GM12878 (cell line): Measurements from ENCODE around the gene IQCH. TPM values are rescaled to one million over a fixed set of nuclear protein-coding genes. Genes with fewer than 3 reads are reported as not detected.

ENCODE experiments used
- ATAC-seq: fragments of 200-7000 bp; cut with Tn5 transposase; 3 replicates; pipeline ENCODE4 v1.9.1; 2020; ENCODE audit warnings: mild to moderate bottlenecking, moderate library complexity
- BruUV-seq: library from RNA; stranded (reverse); fragments of 400-500 nt; replicated peaks from 2 replicates; lab custom pipeline; 2021; lab: Mats Ljungman, UMichigan
- CTCF ChIA-PET: fragments of 300-600 bp; sonication (Branson Sonifier 250); formaldehyde crosslinking; extraction: SDS; loops from one replicate; lab custom pipeline; 2021; ENCODE audit warnings: inconsistent platforms; lab: Yijun Ruan, JAX
- POLR2A ChIA-PET: fragments of 350-600 bp; formaldehyde crosslinking; extraction: SDS; loops from one replicate; lab custom pipeline; 2021; ENCODE audit warnings: inconsistent platforms; lab: Charles Lee
- RAD21 ChIA-PET: fragments of 300-600 bp; sonication (Branson Sonifier 250); formaldehyde crosslinking; loops from one replicate; lab custom pipeline; 2023; ENCODE audit warnings: antibody characterized with exemption; ENCODE audit not compliant: unreplicated experiment; lab: Charles Lee
- SMC1A ChIA-PET: fragments of 300-600 bp; sonication (Branson Sonifier 250); formaldehyde crosslinking; loops from one replicate; lab custom pipeline; 2023; ENCODE audit not compliant: unreplicated experiment, uncharacterized antibody; lab: Charles Lee
- DNase-seq: peaks from one replicate; pipeline ENCODE4 v3.0.0-alpha.2; 2011; ENCODE audit warnings: low read depth, low spot score
- FAIRE-seq: peaks from 3 replicates; lab custom pipeline; 2011; peaks lifted over from hg19 to GRCh38; lab: Jason Lieb, UNC
- H2AFZ ChIP-seq: 2 replicates; pipeline ENCODE4 v1.6.0; 2011; ENCODE audit warnings: low read depth, low read length, control low read depth; ENCODE audit not compliant: control insufficient read depth
- H3K27ac ChIP-seq: 2 replicates; pipeline ENCODE4 v1.5.1; 2011; ENCODE audit warnings: control low read depth; ENCODE audit not compliant: control insufficient read depth, insufficient read depth
- H3K27me3 ChIP-seq, 2 experiments: replicated peaks in 1 of 2; 2 replicates each; pipeline versions ENCODE4 v1.6.0 to v1.6.1; 2011; ENCODE audit warnings: low read length in 1 of 2; ENCODE audit not compliant: control insufficient read depth in 2 of 2, insufficient read depth in 2 of 2
- H3K36me3 ChIP-seq, 2 experiments: 2 replicates each; pipeline ENCODE4 v1.5.1; 2011; ENCODE audit warnings: low read length in 1 of 2; ENCODE audit not compliant: control insufficient read depth in 2 of 2, insufficient read depth in 2 of 2
- H3K4me1 ChIP-seq: 2 replicates; pipeline ENCODE4 v1.6.1; 2011; ENCODE audit warnings: mild to moderate bottlenecking, low read length, moderate library complexity, mixed read lengths; ENCODE audit not compliant: control insufficient read depth, insufficient read depth
- H3K4me2 ChIP-seq: 2 replicates; pipeline ENCODE4 v1.6.0; 2011; ENCODE audit warnings: control low read depth; ENCODE audit not compliant: control insufficient read depth, insufficient read depth
- H3K4me3 ChIP-seq: fragments of 200-600 bp; sonication (generic); 2 replicates; pipeline ENCODE4 v1.5.1; 2016
- H3K79me2 ChIP-seq: 2 replicates; pipeline ENCODE4 v1.6.0; 2011; ENCODE audit warnings: low read length; ENCODE audit not compliant: control insufficient read depth, insufficient read depth
- H3K9ac ChIP-seq: 2 replicates; pipeline ENCODE4 v1.8.0; 2011; ENCODE audit warnings: low read length, control low read depth, mixed read lengths; ENCODE audit not compliant: control insufficient read depth, insufficient read depth
- H3K9me3 ChIP-seq: replicated peaks from 3 replicates; pipeline ENCODE4 v1.5.1; 2011; ENCODE audit warnings: mild to moderate bottlenecking, low read length; ENCODE audit not compliant: control insufficient read depth, insufficient read depth
- H4K20me1 ChIP-seq: 2 replicates; pipeline ENCODE4 v1.6.0; 2011; ENCODE audit not compliant: control insufficient read depth, insufficient read depth
- ESRRA ChIP-seq: IDR thresholded peaks from 2 replicates; pipeline ENCODE4 v1.6.1; 2012; ENCODE audit warnings: mild to moderate bottlenecking, low read length, improper control_type of control experiment
- HCFC1 ChIP-seq: fragments of 150-350 bp; IDR thresholded peaks from 2 replicates; pipeline ENCODE4 v1.6.1; 2014; ENCODE audit warnings: low read length
- MEF2B ChIP-seq: fragments of 450-650 bp; IDR thresholded peaks from 2 replicates; pipeline ENCODE4 v1.6.1; 2018; ENCODE audit warnings: mild to moderate bottlenecking, moderate library complexity; ENCODE audit not compliant: partially characterized antibody, poor library complexity, severe bottlenecking
- NBN ChIP-seq: fragments of 450-650 bp; IDR thresholded peaks from 2 replicates; pipeline ENCODE4 v1.6.1; 2016
- NRF1 ChIP-seq: conservative IDR thresholded peaks from 2 replicates; pipeline ENCODE4 v1.6.1; 2011; ENCODE audit warnings: mild to moderate bottlenecking, low read depth, low read length, improper control_type of control experiment
- POU2F2 ChIP-seq: IDR thresholded peaks from 3 replicates; pipeline ENCODE4 v1.6.1; 2011; ENCODE audit warnings: low read depth, mild to moderate bottlenecking, low read length, borderline replicate concordance
- STAT3 ChIP-seq: IDR thresholded peaks from 2 replicates; pipeline ENCODE4 v1.6.1; 2011; ENCODE audit warnings: low read depth, low read length, improper control_type of control experiment
- USF1 ChIP-seq: IDR thresholded peaks from 2 replicates; pipeline ENCODE4 v1.6.1; 2011; ENCODE audit warnings: borderline replicate concordance, low read depth, mild to moderate bottlenecking, moderate library complexity, mixed read lengths, low read length; ENCODE audit not compliant: insufficient read depth; ENCODE audit errors: extremely low read length
- ZNF217 ChIP-seq: fragments of 450-650 bp; IDR thresholded peaks from 2 replicates; pipeline ENCODE4 v1.6.1; 2017; ENCODE audit warnings: antibody characterized with exemption, mild to moderate bottlenecking
- ZNF384 ChIP-seq: IDR thresholded peaks from 2 replicates; pipeline ENCODE4 v1.6.1; 2012; ENCODE audit warnings: low read depth, mild to moderate bottlenecking, low read length, improper control_type of control experiment, borderline replicate concordance
- WGBS: methylation state at CpG from one replicate; pipeline ENCODE4 v1.1.6; 2016; ENCODE audit warnings: low lambda C conversion rate; ENCODE audit not compliant: insufficient replicate concordance, insufficient coverage; ENCODE audit errors: missing lambda C conversion rate; 5-methylcytosine and 5-hydroxymethylcytosine counted together
- in situ Hi-C: fragments of 300-500 bp; cut with MboI; formaldehyde crosslinking; loops from 9 replicates; pipeline ENCODE4 v1.14.3; 2018; ENCODE audit warnings: mixed read lengths
- intact Hi-C: fragments of 100-400 bp; cut with micrococcal nuclease; formaldehyde crosslinking; loops from one replicate; pipeline ENCODE4 v1.14.2; 2022; ENCODE audit not compliant: unreplicated experiment
- polyA plus RNA-seq, 11 experiments: library from polyadenylated mRNA; depleted of rRNA in 4 of 11; unstranded in 6 of 11; stranded (reverse) in 5 of 11; fragments of >200 nt; fragmentation: Nextera tagmentation in 4 of 11; fragmentation: Illumina TruSeq in 1 of 11; extraction: Ambion mirVana in 4 of 11; extraction: Trizol in 1 of 11; gene quantifications; 1 replicate in 1 of 11; 2 replicates in 10 of 11; pipeline versions ENCODE4 v1.2.1 to v1.2.3, GENCODE V29; 2011 to 2016; ENCODE audit warnings: inconsistent platforms in 2 of 11, missing spikeins in 2 of 11, low read depth in 1 of 11
- total RNA-seq, 4 experiments: library from RNA; depleted of rRNA in 3 of 4; stranded (reverse); fragments of >200 nt in 3 of 4; fragmentation: Illumina TruSeq in 1 of 4; extraction: Trizol in 1 of 4; gene quantifications; 2 replicates each; pipeline versions ENCODE4 v1.2.1 to v1.2.3, GENCODE V29; 2013 to 2021
- TF ChIP-seq, protein P1 (sequence below): IDR thresholded peaks from 2 replicates; pipeline ENCODE4 v1.6.1; 2011; ENCODE audit warnings: mild to moderate bottlenecking, low read depth, low read length, moderate library complexity; ENCODE audit not compliant: insufficient replicate concordance
- TF ChIP-seq, protein P2 (sequence below): IDR thresholded peaks from 2 replicates; pipeline ENCODE4 v1.6.1; 2012; ENCODE audit warnings: improper control_type of control experiment, low read depth, low read length; ENCODE audit not compliant: insufficient replicate concordance

Gene IQCH
- total and polyA plus RNA-seq, 10 of the 15 experiments (the other 5 are each of a cell fraction or from before 2014, with no cell fraction given) = 0.29 to 1.3 (median 0.99) TPM

DNA sequence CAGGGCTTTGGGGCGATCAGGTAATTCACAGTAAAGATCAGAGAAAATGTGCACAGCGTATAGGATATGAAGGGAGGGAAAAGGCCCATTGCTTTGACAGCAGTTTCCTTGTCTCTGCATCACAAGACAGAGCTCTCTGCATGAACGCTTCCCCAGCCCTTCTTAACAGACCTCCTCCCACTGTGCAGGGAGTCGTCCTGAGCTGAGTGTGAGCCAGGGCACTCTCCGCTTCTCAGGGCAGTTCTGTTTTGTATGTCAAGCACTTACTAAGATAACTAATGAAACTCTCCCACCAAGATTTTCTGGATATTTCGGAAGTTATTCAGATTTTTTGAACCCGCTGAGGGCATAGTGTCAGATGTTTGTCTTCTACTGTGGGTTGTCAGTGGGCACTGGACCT lies 160.6 kb downstream of the IQCH start:
- ChIA-PET CTCF (interaction anchor here (1.4 kb wide), 1 partner anchor 18 kb away, joined by 4 read pairs; no protein-coding TSS in a partner anchor), POLR2A (no interaction called here), RAD21 (no interaction called here), SMC1A (interaction anchor here (0.9 kb wide), 1 partner anchor 469 kb away, joined by 3 read pairs; no protein-coding TSS in a partner anchor)
- H3K79me2 ChIP-seq = no peaks in the 10 kb centered on the region
- no peak overlapping the region for H3K4me2 ChIP-seq
- no peak overlapping the region for H3K9ac ChIP-seq
- FAIRE-seq (no peak), ATAC-seq (no peak), DNase-seq (no peak)
- H3K27me3 ChIP-seq = no peaks in the 10 kb centered on the region
- TF ChIP-seq NBN (no peak), NRF1 (no peak), POU2F2 (no peak), USF1 (no peak), ZNF217 (no peak)
- TF ChIP-seq, protein P1, sequence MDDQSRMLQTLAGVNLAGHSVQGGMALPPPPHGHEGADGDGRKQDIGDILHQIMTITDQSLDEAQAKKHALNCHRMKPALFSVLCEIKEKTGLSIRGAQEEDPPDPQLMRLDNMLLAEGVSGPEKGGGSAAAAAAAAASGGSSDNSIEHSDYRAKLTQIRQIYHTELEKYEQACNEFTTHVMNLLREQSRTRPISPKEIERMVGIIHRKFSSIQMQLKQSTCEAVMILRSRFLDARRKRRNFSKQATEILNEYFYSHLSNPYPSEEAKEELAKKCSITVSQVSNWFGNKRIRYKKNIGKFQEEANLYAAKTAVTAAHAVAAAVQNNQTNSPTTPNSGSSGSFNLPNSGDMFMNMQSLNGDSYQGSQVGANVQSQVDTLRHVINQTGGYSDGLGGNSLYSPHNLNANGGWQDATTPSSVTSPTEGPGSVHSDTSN = no peak
- no peaks in the 10 kb centered on the region for H3K9me3 ChIP-seq
- no peaks in the 10 kb centered on the region for H4K20me1 ChIP-seq
- H3K4me1 ChIP-seq = no peaks in the 10 kb centered on the region
- no peaks in the 10 kb centered on the region for H3K36me3 ChIP-seq
- no peak overlapping the region for H3K4me3 ChIP-seq
- in situ Hi-C loops (no loop called here), intact Hi-C loops (no loop called here)
- H2AFZ ChIP-seq = no peak overlapping the region
- no TSS peak for BruUV-seq
- no peak overlapping the region for H3K27ac ChIP-seq
- 59% methylated on average over 7 of the region's 7 CpGs for WGBS

GRCh38 chr15:67416891-67417290 lies 162.3 kb downstream of the IQCH start:
- Histone ChIP-seq H3K4me2 (no peak overlapping the region), H4K20me1 (no peaks in the 10 kb centered on the region), H3K27ac (no peak overlapping the region), H3K9me3 (no peaks in the 10 kb centered on the region), H3K27me3 (no peaks in the 10 kb centered on the region), H3K4me1 (no peaks in the 10 kb centered on the region), H2AFZ (no peak overlapping the region), H3K9ac (no peak overlapping the region), H3K4me3 (no peak overlapping the region), H3K36me3 (no peaks in the 10 kb centered on the region), H3K79me2 (no peaks in the 10 kb centered on the region)
- no peak for FAIRE-seq
- ATAC-seq = no peak
- RAD21 ChIA-PET = no interaction called here
- WGBS = 88% methylated on average over 6 of the region's 6 CpGs
- DNase-seq = no peak
- POLR2A ChIA-PET = no interaction called here
- in situ Hi-C loops = no loop called here
- CTCF ChIA-PET = no interaction called here
- SMC1A ChIA-PET = no interaction called here
- intact Hi-C loops = no loop called here
- no TSS peak for BruUV-seq
- TF ChIP-seq HCFC1 = no peak
- no peak for TF ChIP-seq ZNF384
- TF ChIP-seq, protein P2, sequence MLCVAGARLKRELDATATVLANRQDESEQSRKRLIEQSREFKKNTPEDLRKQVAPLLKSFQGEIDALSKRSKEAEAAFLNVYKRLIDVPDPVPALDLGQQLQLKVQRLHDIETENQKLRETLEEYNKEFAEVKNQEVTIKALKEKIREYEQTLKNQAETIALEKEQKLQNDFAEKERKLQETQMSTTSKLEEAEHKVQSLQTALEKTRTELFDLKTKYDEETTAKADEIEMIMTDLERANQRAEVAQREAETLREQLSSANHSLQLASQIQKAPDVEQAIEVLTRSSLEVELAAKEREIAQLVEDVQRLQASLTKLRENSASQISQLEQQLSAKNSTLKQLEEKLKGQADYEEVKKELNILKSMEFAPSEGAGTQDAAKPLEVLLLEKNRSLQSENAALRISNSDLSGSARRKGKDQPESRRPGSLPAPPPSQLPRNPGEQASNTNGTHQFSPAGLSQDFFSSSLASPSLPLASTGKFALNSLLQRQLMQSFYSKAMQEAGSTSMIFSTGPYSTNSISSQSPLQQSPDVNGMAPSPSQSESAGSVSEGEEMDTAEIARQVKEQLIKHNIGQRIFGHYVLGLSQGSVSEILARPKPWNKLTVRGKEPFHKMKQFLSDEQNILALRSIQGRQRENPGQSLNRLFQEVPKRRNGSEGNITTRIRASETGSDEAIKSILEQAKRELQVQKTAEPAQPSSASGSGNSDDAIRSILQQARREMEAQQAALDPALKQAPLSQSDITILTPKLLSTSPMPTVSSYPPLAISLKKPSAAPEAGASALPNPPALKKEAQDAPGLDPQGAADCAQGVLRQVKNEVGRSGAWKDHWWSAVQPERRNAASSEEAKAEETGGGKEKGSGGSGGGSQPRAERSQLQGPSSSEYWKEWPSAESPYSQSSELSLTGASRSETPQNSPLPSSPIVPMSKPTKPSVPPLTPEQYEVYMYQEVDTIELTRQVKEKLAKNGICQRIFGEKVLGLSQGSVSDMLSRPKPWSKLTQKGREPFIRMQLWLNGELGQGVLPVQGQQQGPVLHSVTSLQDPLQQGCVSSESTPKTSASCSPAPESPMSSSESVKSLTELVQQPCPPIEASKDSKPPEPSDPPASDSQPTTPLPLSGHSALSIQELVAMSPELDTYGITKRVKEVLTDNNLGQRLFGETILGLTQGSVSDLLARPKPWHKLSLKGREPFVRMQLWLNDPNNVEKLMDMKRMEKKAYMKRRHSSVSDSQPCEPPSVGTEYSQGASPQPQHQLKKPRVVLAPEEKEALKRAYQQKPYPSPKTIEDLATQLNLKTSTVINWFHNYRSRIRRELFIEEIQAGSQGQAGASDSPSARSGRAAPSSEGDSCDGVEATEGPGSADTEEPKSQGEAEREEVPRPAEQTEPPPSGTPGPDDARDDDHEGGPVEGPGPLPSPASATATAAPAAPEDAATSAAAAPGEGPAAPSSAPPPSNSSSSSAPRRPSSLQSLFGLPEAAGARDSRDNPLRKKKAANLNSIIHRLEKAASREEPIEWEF = no peak
- TF ChIP-seq MEF2B = no peak
- TF ChIP-seq ESRRA = no peak
- no peak for TF ChIP-seq STAT3
